NCI-H82 treated with DMSO at 0.1 percent for 48 hours (cell line): ENCODE measurements around the gene STAMBP.
"Not testable (repeated sequence)": the region's sequence is repeated elsewhere in the genome, so short reads cannot be mapped to it uniquely, and the experiment has no call there.

Source experiments
- DNase-seq: peaks from one replicate; lab custom pipeline; 2025; ENCODE audit not compliant: unreplicated experiment; lab: John Stamatoyannopoulos, UW

Gene STAMBP

DNA sequence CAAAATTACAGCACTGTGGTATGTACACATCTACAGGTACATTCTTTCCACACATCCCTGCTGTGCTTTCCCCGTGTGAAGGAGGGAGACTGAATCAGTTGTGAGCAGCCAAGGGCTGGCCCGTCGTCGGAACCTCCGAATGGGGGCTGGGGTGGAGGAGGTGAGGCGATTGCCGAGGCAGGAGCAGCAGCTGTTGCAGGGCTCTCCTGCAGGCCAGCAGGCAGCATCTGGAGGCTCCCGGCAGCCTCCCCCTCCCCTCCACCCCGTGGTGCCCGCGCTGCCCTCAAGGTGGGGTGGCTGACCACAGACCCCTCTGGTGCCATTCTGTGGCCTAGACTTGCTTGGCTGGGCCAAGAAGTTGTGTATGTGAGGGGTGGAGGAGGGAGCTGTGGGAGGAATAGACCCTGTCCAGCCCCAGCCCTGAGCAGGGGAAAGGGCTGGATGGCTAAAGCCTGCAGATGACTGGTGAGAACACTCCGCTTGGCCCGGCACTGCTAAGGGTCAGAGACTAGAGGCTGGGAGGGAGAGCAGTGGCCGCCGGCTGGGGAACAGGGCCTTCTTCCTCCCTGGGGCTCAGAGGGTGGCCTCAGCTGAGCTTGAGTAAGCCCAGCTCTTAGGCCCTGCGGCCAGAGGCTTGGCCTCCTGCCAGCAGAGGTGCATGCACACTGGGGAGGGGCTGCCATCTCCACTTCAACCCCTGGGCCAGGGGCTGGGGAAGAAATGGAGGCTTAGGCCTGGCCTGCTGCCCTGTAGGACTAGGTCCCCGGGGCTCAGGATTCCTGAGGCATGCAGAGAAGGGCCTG is 7.6 kb downstream of the STAMBP start:
- DNase-seq, result no peak

DNA sequence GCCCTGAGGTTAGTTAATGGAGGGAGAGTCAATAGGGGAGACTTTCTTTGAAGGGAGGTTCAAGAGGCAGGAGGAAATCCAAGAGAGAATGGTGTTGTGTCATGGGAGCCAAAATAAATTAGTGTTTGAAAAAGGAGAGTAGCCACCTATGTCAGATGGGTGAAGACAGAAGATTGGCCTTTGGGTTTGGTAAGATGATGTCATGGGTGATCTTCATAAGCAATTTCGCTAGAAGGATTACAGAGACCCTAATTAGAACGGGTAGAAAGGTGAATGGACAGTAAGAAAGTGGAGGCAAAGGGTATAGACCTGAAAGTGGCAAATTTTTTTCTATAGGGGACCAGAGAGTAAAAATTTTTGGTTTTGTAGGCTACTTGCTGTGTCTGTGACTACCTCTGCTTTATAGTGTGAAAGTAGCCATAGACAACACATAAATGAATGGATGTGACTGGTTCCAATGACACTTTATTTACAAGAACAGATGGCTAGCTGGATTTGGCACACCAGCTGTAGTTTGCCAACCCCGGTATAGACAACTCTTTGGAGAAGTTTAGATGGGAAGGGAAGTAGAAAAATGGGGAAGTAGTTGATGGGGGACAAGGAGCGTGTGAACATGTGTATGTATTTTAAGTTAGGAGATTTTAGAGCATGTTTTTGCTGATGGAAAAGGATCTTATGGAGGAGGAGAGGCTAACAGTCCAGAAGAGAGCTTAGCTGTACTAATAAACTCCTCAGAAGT is 9.3 kb downstream of the STAMBP start:
- peak; percentile 19 for DNase-seq

DNA sequence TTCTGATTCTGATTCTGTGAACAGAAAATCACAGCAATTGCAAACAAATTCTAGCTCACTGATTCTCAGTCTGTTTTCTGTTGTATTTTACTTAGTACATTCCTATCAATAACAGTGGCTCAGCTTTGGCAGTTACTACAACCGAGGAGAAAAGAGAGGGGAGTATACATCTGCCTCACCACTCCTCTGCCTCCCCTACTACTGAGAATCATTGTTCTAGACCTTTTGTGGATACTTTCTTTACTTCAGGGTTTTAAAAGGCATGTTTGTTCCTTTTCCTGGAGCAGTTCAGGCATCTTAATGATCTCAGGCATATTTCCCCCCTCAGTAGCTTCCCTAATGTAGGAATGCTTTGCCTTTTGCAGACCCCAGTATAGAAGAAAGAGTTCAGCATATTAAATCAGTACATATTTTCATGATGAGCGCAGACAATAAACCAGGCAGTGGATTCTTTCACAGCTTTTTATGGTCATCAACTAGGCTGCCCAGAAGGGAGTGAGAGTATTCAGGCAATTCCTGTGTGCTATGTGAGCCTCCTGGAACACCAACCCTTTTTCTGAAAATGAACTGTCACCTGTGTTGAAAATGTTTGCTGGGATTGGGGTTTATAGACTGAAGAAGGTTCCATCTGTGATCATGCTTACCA is 10.3 kb downstream of the STAMBP start:
- DNase-seq, result no peak

DNA sequence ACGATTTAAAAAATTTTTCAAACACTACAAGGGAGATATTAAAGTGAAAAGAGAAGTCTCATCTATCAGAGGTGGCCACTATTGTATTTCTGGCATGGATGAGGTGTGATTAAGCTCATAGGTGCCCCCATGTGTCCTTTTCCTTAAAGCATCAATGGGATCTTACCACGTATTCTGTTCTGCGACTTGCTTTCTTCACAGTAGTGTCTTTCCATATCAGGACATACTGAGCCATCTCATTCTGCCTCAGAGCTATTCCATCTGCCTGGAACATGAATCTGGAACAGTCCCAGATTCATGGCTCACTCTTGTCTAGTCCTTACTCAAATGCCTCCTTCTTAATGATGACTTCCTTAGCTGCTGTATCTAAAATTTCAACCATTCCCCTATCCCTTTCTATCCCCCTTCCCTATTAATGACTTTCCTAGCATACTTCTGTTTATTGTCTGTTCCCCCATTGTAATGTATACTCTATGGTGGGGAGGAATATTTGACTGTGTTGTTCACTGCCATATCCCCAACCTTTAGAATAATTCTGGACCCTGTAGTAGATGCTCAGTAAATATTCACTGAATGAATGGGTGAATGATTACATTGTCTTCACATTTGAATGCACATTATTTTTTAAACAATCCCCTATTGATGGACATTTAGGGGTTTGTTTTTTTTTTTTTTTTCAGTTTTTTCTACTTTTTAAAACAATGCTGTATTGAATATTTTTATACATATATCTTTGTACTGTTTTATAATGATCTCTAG is 11.1 kb downstream of the STAMBP start:
- no peak for DNase-seq

DNA sequence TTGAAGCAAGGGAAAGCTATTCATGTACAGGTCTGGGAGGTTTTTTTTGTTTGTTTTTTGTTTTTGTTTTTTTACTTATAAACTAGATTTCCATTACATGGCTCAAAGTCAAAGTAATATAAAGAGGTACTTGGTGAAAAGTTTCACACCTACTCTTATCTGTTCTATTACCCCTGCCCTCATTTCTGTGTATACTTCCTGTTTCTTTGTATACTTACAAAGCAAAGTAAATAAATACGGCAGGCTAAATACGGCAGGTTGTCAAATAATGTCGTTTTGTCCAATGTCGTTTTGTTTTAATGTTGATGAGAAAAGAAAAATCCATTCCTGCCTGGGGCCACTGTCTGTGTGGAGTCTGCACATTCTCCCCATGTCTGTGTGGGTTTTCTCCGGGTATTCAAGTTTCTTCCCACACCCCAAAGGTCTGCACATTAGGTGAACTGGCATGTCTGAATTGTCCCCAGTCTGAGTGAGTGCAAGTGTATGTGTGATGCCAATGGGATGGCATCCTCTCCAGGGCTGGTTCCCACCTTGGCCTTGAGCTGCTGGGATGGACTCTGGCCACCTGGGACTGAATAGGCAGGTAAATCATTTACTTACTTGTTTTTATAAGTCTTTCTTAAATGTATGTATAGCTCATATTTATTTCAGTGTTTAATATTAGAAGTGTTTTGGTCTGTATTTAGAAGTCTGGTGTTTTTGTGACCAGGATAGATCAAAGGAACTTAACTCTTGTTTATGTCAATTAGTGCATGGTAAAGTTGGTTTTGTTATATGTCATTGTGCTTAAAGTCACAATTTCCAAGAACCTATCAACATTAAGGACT is 13.4 kb downstream of the STAMBP start:
- no peak for DNase-seq

DNA sequence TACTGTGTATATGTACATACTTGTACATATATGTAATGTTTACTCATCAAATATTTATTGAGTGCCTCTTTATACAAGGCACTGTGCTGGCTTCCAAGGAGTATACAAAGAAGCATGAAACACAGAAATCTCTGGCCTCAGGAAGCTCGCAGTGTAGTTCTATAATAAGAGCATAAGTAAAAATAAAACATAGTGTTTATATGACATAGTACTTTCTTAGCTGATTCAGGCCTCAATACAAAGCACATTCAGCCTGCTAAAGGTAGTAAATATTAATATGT is 13.9 kb downstream of the STAMBP start:
- DNase-seq, result no peak

DNA sequence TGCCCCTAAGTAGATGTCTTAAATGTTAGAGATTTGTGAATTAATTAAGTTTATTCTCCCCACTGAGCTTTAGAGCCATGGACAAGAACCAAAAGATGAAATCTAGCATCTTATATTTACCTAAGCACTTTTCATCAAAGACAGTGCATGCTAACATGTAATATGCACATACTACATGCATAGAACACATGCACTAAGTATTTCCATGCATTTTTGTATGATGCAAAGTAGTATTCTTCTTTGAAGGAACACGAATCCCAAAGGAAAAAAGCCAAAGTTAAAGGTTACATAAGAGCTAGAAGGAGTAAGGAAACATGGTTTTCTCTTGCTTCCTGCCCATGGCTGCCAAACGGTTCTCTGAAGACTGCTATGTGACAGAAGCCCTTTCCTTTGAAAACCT is 15.3 kb downstream of the STAMBP start:
- no peak for DNase-seq

DNA sequence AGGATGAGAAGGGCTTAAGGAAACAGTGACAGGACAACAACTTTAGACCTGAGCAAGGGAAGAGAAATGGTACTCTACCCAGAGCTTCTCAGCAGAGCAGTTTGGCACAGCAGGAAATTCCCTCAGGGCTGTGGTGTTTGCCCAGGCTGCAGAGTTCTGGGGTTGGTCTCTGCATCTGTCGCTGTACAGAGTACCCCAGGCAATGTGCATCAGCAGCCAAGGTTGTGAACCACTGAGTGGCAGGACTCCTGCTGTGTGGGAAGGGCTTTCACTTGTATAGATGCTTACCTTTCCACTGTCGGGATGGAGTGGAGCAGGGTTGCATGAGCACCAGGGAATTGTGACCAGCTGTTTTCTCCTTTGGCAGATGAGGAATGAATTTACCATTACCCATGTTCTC is 21.2 kb downstream of the STAMBP start:
- DNase-seq, result no peak

DNA sequence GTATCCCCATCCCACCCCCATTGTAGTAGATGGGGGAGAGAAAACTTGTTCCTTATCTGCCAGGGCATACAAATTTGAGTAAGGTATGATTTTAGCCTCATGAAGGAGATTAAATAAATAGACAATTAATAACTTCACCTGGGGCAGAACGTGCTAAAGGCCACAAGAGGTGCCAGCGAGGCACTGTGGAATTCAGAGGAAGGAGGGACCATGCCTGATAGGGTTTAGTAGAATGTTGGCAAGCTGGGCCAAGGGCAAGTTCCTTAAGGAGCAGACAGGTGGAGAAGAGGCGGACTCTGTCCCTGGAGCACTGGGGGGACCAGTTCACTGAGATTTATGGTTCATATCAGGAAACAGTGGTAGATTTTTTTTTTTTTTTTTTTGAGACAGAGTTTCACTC is 22.5 kb downstream of the STAMBP start:
- DNase-seq, result no peak

DNA sequence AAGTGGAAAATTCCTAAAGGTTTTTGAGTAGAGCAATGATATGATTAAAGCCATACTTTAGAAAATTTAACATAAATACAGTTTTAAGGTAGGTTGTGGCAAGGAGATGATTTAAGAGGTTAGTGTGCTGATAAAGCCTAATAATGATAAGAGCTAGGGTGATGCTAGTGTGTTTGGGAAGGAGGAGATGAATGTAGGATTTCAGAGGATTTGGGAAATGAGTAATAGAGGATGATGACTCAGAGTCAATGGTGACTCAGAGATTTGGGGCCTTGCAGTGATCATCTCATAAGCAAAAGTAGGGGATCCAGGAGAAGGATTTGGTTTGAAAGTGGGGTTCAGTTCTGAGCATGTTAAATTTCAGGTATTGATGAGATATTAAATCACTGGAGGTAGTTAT is 23.3 kb downstream of the STAMBP start:
- no peak for DNase-seq

DNA sequence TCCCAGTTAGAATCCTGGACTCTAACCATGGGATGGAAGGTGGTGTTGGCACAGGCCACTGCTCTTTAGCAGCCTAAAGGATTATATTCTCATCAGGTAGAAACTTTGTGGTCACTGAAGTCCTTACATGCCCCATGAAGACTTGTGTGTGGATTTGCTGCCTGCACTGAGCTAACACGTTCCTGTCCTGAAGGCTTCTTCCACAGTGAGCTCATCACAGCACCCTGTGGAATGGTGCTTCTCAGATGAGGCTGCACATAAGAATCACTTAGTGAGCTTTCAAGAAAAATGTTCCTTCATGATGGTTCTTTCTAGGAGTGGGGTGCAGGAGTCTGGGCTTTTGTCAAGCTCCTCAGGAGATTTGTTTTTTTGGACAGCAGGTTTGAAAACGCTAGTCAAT is 26.8 kb downstream of the STAMBP start:
- no peak for DNase-seq

DNA sequence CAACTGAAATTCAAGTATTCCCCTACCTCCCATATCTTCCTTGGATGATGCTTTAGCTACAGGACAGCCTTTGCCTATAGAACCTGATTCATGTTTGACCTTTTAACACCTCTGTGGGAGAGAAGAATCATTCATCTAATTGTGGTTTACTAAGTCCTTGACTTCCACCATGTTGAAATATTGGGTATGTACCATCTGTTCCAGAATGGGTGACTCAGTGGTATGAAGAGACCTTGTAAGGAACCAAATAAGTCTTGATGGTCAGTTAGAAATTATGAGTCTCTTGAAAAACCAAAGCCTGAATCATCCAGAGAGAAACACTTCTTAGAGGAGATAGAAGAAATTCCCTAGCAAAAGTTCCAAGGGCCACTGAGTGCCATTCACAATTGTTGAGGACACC is 27.5 kb downstream of the STAMBP start:
- DNase-seq, result no peak

DNA sequence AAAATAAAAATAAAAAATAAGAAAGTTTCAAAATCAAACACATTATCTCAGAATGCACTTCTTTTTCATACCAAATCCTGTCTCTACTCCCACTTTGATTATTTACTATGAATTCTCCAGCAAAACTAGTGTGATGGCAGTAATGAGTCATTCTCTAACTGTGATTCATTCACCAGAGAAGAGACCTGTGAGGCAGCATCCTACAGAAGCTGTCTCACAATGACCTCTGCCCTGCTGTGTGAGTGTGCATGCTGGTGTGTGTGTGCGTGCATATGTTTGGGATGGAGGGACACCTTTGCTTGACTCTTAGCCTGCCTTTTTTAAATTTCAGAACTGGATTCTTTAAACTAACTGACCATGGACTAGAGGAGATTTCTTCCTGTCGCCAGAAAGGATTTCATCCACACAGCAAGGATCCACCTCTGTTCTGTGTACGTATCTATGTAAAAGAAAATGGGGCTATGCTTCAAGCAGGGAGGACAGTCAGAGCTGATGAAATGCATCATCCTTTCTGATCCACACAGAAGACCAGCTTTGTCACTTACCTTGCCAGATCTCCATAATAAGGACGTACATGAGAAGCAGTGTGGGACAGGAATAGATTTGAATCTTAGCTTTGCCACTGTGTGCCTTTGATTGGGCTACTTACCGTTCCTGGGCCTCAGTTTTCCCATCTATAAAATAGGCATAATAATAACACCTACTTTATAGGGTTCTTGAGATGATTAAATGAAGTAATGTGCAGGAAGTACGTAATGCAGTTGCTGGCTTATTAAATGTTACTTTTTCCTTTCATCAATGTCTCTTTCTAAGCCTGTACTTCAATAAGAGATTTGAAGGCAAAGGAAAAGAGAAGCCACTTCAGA is 31.2 kb downstream of the STAMBP start:
- DNase-seq, result no peak

DNA sequence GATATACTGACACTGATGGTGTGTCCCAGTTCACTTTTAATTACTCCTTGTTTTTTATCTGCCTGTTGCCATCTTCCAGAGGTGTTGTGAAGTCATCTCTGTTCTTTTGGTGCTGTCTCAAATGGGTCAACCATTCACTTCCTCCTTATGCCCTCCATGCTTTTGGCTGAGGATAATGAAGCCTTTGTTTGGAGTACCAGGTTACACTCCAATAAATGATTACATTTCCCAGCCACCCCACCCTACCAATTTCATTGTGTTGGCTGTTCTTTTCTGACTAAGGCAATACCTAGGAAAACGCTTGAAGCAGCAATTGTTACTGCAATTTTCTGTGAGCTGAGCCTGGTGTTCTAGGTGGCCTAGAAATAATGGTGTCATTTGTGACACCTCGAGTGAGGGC is 34.2 kb downstream of the STAMBP start:
- no peak for DNase-seq

DNA sequence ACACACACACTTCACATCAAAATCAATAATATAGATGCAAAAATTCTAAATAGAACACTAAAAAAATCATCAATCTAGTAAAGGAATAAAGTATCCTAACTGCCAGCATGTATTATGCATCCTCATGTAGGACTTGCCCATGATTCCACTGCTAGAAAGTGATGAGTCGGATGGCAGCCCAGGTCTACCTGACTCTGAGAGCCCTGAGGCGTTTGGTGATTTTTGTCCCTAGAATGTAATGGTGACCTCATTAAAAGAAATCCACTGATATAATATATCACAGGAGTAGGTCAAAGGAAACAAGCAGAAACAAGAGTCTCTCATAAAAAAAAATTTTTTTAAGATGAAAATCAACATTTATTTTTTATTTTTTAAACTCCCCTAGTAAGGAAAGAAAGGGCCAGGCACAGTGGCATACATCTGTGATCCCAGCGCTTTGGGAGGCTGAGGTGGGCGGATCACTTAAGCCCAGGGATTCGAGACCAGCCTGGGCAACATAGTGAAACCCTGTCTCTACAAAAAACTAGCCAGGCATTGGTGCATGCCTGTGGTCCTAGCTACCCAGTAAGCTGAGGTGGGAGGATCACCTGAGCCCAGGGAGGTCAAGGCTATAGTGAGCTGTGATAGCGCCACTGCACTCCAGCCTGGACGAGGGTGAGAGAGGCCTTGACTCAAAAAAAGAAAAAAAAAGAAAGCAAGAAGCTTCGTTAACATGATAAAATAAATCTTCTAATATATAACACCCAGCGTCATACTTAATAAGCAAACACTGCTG is 39.6 kb downstream of the STAMBP start:
- DNase-seq, result no peak

DNA sequence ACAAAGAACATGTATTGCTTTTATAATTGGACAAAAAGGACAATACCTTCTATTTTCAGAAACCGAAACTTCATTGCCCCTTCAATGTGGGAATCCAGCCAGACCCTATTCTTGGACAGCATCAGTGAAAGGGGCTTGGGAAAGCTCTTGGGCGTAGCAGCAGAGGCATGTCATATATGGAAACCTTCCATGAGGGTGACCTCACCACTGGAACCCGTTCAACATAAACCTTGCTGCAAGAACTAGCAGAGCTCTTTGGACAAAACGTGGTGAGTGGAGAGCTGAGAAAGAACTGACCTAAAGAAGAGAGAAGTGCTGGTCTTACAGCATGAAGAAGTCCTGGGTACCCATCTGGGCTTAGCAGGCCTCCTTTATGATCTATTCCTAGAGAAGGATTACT is 41.3 kb downstream of the STAMBP start:
- no peak for DNase-seq

DNA sequence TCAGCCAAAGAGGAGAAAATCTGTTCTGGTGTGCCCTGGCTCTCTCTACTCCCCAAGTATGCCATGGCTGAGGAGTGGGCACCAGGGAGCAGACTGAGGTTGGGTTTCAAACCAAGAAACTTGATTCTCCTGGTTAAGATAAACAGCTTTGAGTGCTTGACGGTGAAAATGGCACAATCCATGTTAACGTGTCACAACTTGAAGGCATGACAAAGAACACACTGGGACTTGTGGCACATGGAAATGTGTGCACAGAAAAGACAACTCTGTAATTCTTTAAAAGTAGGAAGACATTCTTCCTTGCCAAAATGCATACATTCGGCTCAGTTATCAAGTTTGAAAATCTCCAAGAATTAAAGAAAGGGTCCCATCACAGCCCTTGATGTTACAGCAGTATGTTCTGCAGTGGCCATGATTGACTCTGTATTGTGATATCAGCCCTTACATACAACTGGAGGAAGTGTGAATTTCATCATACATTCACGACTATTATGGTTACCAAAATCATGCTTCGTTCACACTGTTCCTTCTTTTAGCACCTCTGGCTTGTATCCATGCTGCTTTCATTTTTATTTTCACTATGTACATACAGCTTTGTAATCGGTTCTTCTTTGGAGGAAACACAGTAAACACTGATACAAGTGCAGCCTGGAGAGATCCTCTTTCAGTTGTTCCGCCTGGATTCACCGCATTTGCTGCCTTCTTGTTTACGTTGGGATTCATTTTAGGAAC is 48.5 kb downstream of the STAMBP start:
- DNase-seq, result no peak

DNA sequence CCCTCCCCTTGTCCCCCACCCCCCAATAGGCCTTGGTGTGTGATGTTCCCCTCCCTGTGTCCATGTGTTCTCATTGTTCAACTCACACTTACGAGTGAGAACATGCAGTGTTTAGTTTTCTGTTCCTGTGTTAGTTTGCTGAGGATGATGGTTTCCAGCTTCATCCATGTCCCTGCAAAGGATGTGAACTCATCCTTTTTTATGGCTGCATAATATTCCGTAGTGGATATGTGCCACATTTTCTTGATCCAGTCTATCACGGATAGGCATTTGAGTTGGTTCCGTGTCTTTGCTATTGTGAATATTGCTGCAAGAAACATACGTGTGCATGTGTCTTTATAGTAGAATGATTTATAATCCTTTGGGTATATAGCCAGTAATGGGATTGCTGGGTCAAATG is 49.2 kb downstream of the STAMBP start:
- not testable (repeated sequence) for DNase-seq
